DLD1 (cell line): ENCODE results near the gene FBXO10.

Experiments used
- in situ Hi-C: cut with HindIII; loops from 2 replicates; pipeline ENCODE4 v1.10.0; 2017; ENCODE audit warnings: low sequenced_read_pairs

The FBXO10 gene

DNA sequence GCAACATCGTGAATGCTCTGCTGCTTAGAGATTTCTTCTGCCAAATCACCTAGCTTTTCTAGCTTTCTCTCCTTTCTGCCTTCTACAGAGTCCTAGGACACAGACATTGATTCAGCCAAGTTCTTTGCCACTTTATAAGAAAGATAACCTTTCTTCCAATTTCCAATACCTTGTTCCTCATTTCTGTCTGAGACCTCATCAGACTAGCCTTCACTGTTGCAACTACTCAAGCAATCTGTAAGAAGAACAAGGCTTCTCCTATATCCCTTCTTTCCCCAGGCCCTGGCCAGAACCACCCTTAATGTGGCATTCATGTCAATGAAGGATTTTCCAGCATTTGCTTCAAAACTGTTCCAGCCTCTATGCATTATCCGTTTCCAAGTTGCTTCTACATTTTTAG, 24.3 kb downstream of the FBXO10 start:
- in situ Hi-C loops, result no loop called here

DNA sequence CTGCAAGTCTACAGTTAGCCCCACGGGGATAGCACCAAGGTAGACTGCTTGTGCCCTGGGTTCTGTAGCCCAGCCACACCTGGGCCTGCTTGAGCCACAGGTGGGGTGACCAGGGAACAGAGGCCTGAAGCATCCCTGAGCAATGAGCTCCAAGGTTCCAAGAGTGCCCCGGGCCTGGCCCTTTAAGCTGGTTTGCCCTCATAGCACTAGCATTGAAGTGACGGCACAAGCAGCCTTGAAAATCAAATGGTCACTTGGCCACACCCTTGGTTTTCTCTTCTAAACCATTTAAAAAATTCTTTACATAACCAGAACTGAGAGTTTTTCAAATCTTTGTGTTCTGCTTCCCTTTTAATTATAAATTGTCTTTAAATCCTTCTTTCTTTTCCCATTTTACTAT, 24.7 kb downstream of the FBXO10 start:
- in situ Hi-C loops, result no loop called here

GRCh38 chr9:37550781-37551180, 25.4 kb downstream of the FBXO10 start:
- in situ Hi-C loops, result no loop called here

DNA sequence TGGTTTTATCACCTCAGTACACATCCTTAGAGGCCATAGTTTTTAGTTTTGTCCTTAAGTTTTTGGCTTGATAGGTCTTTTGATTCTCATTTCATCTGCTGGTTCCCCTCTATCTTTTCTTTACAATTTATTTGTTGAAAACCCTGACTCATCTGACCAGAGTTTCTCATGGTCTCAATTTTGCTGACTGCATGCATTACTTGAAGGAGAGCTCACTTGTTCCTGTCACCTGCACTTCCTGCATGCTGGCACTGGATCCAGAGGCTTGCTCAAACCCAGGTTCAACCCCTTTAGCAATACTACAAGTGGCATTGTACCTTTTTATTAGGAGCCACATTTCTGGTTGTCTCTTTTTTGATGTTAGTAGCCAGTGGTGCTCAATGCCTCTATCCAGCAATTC, 26.7 kb downstream of the FBXO10 start:
- in situ Hi-C loops, result no loop called here

DNA sequence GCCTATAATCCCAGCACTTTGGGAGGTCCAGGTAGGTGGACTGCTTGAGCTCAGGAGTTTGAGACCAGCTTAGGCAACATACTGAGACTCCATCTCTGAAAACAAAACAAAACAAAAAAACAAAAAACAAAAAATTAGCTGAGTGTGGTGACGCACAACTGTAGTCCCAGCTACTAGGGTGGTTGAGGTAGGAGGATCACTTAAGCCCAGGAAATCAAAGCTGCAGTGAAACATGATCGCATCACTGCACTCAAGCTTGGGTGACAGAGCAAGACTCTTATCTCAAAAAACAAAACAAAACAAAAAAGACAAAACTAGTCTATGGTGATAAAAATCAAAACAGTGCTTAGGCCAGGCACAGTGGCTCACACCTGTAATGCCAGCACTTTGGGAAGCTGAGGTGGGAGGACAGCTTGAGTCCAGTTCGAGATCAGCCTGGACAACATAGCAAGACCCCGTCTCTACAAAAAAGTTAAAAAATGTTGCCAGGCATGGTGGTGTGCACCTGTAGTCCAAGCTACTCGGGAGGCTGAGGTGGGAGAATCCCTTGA, 28.8 kb downstream of the FBXO10 start:
- in situ Hi-C loops, result no loop called here

DNA sequence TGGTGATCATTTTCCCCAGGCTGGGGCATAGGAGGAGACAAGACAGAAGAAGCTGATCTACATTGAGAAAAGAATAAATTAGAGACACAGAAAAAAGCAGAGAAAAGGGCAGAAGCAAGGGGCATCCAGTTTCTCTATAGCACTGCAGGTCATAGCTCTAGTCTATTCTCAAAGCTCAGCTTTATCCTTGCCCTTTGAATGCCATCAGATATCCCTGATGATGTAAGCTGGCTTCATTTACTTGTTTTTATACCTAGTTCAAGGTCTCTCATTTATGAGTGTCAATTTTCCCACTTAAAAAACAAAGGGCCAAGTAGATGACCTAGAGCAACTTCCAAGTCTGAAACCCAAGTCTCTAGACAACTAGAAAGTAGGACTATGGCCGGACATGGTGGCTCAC, 32.7 kb downstream of the FBXO10 start:
- in situ Hi-C loops, result no loop called here

GRCh38 chr9:37542895-37543294, 33.3 kb downstream of the FBXO10 start:
- in situ Hi-C loops, result no loop called here

DNA sequence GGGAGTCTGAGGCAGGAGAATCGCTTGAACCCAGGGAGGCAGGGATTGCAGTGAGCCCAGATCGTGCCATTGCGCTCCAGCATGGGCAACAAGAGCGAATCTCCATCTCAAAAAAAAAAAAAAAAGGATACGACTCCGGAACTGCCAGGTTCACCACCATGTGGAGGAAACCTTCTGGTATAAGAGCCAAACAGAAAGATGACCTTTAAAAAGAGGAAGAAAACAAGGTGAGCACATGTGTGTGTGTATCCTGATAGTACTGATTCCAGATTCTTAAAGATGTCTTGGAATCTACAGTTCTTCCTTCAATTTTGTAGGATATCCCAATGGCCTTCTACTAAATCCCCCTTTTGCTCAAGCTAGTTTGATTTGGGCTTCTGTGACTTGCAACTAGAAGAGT, 33.7 kb downstream of the FBXO10 start:
- in situ Hi-C loops, result no loop called here

GRCh38 chr9:37541465-37541864, 34.7 kb downstream of the FBXO10 start:
- in situ Hi-C loops, result no loop called here

DNA sequence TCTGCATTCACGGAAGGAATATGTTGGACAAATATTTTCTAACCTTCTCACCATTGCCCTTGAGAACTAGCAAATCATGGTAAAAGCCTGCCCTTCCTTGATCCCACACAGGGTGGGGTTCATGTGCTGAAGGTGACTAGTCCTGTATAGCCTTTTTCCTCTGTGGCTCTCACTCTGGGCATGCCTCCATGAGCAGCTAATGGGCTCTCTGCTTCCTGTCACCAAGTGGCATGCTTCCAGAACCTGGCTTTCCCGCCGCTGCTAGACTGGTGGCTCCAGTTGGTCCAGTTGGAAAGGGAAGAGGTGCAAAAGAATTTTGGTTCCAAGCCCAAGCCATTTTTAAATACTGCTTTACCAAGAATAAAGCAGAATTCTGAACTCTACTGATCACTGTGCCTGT, 35.5 kb downstream of the FBXO10 start:
- in situ Hi-C loops, result no loop called here

DNA sequence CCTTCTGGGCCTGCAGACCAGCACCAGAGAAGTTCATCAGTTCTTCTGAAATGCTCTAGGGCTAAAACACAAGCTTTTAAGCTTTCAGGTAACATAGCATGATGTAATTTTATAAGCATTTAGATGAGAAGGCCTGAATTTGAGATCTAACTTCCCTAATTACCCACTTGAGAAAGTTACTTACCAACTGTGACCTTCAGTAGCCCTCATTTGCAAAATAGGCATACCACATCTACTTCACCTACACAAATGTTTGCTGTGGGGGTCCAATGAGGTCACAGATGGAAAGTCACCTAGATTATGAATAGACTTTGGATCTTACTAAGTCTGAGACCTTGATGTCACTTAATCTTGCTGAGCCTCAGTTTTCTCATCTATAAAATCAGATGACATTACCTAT, 36.5 kb downstream of the FBXO10 start:
- in situ Hi-C loops, result no loop called here

GRCh38 chr9:37538099-37538498, 38.1 kb downstream of the FBXO10 start:
- in situ Hi-C loops, result no loop called here

DNA sequence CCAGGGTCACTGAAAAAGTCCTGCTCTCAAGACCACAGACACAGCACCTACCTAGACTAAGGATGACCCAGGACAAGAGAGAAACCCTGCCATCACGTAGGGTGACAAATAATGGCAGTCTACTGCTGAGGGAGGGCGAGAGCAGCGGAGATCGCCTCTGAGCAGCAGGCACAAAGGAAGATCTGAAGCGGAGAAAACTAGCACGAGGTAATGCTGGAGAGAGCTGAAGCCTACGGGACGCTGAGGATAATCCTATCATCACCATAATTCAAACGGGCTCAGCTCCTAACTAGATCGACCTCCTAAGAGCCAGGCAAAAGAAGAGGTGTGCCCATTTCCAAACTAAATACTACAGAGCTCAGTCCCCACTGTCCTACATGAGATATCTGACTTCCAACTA, 41.3 kb downstream of the FBXO10 start:
- in situ Hi-C loops, result no loop called here

GRCh38 chr9:37534412-37534811, 41.8 kb downstream of the FBXO10 start:
- in situ Hi-C loops, result no loop called here

- in situ Hi-C loops, result no loop called here
These were observed 44.5 kb downstream of the FBXO10 start for GRCh38 chr9:37531699-37532098.

DNA sequence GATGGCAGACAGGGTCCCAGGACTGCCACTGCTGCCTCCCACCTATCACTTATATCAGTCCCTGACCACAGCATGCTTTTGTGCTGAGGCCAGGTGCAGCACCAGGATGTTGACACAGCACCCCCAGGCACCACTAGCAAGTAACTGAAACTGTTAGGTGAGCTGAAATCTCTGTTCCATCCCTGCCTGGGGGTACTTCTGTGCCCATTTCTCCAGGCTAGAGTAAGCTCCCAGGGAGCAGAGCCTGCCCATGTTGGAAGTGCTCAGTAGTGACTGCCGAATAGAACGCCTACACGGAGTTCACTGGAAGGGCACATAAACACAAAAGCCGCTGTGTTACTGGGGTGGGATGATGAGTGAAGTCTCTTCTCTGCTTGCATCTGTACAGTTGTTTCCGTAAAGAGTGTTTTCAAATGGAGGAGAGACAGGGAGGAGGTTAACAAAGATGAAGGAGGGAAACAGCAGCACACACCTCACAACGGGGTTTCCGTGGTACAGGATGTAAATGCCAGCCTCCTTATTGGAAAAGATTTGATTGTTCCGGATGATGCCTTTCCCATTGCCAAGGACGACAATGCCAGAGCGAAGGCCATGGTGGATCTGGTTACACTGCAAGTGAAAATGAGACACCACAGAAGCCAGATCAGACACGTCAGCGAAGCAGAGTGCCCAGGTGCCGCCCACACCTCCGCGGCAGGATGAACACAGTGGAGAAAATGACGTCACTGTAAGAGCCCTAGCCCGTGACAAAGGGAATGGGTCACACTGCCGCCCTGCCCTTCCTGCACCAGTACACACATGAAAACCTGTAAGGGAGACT, 47.3 kb downstream of the FBXO10 start:
- in situ Hi-C loops, result no loop called here

GRCh38 chr9:37523916-37524315, 52.3 kb downstream of the FBXO10 start:
- in situ Hi-C loops, result no loop called here

DNA sequence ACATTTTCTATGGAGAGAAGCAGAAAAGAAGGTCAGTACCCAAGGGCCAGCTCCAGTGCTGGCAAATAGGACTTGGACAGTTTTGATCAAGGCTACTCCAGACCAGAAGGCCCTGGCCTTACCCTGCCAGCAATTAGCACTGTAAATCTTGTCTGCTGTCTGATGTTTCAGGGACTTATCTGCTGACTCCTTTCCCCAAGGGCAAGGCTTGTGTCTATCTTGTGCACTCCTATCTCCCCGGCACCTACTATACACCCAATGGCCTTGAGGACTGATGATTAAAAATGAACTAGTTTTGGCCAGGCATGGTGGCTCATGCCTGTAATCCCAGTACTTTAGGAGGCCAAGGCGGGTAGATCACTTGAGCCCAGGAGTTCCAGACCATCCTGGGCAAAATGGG, 53.2 kb downstream of the FBXO10 start:
- in situ Hi-C loops, result no loop called here

DNA sequence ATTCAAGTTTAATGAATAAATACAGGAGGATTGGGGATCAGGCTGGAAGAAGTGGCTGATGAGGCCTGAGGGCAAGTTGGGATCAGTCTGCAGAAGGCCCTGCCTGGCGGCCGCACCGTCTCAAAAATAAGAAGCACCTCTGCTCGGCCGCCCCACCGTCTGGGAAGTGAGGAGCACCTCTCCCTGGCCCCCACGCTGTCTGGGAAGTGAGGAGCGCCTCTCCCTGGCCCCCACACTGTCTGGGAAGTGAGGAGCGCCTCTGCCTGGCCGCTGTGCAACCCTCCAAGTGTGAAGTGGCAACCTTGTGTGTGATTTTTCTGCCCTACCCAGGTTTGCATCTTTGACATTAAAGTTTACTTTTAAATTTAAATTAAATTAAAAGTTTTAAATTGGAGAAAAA, 55.1 kb downstream of the FBXO10 start:
- in situ Hi-C loops, result no loop called here

DNA sequence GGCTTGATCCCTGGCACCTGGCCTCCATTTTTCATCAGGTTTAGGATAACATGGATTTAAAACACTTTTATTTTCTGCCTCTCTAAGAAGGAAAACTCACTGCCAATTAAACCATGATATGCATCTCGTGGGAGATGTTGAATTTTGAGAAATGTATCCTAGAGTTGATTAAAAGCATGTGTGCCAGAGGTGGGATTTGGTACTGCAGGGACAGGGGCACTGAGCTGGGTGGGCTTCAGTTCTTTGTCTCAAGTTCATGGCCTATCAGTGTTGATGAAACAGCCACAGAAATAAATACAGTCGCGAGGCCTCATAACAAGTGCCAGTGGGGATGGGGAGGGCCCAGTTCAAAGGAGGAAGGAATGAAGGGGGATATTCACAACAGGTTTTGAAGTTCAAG, 55.5 kb downstream of the FBXO10 start:
- in situ Hi-C loops, result no loop called here

DNA sequence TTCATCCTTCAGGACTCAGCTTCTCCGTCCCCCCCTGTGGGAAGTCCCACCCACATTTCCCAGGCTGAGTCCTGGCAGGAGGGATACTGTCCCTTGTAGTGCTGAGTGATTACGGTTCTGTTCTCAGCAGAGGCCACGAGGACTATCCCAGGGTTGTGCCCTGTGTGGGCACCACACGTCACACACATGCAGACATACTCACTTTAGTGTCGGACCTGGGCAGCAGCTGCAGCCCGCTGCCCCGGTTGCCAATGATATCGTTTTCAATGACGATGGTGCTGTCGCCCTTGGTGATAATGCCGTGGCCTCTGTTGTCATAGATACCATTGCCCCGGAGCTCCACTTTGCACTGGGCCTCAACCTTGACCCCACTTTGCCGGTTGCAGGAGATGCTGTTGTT, 58.3 kb downstream of the FBXO10 start:
- in situ Hi-C loops, result no loop called here

GRCh38 chr9:37515620-37516258, 60.4 kb downstream of the FBXO10 start:
- in situ Hi-C loops, result no loop called here
